ENCODE results near the gene TNFRSF11A. TPM values are rescaled to one million over a fixed set of nuclear protein-coding genes. Genes with fewer than 3 reads are reported as not detected.

TNFRSF11A gene
- polyA plus RNA-seq, 1 donor from 2014 or later = not detected

GRCh38 chr18:62354151-62354550 is 29.0 kb downstream of the TNFRSF11A start:
- Histone ChIP-seq H3K27me3 (ENCODE audit: insufficient read depth, low read depth, low read length) (no peaks in the 10 kb centered on the region), H3K9me2 (ENCODE audit: insufficient read depth, low read length) (no peaks in the 10 kb centered on the region), H3K27ac (ENCODE audit: low read length) (no peak overlapping the region), H3K9me3 (ENCODE audit: low read length) (no peaks in the 10 kb centered on the region), H3F3A (ENCODE audit: insufficient read depth, low read length, poor library complexity, severe bottlenecking) (no peaks in the 10 kb centered on the region), H2AFZ (ENCODE audit: low read depth, low read length) (no peak overlapping the region), H3K9ac (ENCODE audit: low read length) (no peak overlapping the region), H3K4me3 (ENCODE audit: low read length) (no peak overlapping the region), H3K4me2 (ENCODE audit: low read length) (no peak overlapping the region), H4K20me1 (ENCODE audit: insufficient read depth) (no peaks in the 10 kb centered on the region), H3K36me3 (ENCODE audit: insufficient read depth, low read length) (no peaks in the 10 kb centered on the region), H3K79me2 (replicated peaks; ENCODE audit: insufficient read depth, low read length) (no peaks in the 10 kb centered on the region)
- TF ChIP-seq EP300 (conservative IDR thresholded peaks at IDR 0.05; ENCODE audit: poor library complexity, severe bottlenecking) = no peak
- no peak for TF ChIP-seq MXI1 (conservative IDR thresholded peaks at IDR 0.05; ENCODE audit: poor library complexity, severe bottlenecking)
- TF ChIP-seq, protein P1, sequence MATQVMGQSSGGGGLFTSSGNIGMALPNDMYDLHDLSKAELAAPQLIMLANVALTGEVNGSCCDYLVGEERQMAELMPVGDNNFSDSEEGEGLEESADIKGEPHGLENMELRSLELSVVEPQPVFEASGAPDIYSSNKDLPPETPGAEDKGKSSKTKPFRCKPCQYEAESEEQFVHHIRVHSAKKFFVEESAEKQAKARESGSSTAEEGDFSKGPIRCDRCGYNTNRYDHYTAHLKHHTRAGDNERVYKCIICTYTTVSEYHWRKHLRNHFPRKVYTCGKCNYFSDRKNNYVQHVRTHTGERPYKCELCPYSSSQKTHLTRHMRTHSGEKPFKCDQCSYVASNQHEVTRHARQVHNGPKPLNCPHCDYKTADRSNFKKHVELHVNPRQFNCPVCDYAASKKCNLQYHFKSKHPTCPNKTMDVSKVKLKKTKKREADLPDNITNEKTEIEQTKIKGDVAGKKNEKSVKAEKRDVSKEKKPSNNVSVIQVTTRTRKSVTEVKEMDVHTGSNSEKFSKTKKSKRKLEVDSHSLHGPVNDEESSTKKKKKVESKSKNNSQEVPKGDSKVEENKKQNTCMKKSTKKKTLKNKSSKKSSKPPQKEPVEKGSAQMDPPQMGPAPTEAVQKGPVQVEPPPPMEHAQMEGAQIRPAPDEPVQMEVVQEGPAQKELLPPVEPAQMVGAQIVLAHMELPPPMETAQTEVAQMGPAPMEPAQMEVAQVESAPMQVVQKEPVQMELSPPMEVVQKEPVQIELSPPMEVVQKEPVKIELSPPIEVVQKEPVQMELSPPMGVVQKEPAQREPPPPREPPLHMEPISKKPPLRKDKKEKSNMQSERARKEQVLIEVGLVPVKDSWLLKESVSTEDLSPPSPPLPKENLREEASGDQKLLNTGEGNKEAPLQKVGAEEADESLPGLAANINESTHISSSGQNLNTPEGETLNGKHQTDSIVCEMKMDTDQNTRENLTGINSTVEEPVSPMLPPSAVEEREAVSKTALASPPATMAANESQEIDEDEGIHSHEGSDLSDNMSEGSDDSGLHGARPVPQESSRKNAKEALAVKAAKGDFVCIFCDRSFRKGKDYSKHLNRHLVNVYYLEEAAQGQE (IDR thresholded peaks at IDR 0.05; ENCODE audit: borderline replicate concordance) = no peak
- no peak for TF ChIP-seq SMC3 (conservative IDR thresholded peaks at IDR 0.05; ENCODE audit: poor library complexity)
- no peak for TF ChIP-seq EZH2 (IDR thresholded peaks at IDR 0.05; ENCODE audit: borderline replicate concordance, insufficient read depth, low read length, poor library complexity, severe bottlenecking)
- no peak for TF ChIP-seq CTCF (IDR thresholded peaks at IDR 0.05; ENCODE audit: poor library complexity, severe bottlenecking)
- no peak for TF ChIP-seq RAD21 (conservative IDR thresholded peaks at IDR 0.05)
- TF ChIP-seq POLR2AphosphoS5 (IDR thresholded peaks at IDR 0.05) = no peak
- no peak for TF ChIP-seq TAF1 (IDR thresholded peaks at IDR 0.05; ENCODE audit: low read depth)

GRCh38 chr18:62357079-62357719 is 32.1 kb downstream of the TNFRSF11A start:
- H3K27me3 ChIP-seq (ENCODE audit: insufficient read depth, low read depth, low read length) = no peaks in the 10 kb centered on the region
- H2AFZ ChIP-seq (ENCODE audit: low read depth, low read length) = no peak overlapping the region
- no peak overlapping the region for H3K4me2 ChIP-seq (ENCODE audit: low read length)
- H3F3A ChIP-seq (ENCODE audit: insufficient read depth, low read length, poor library complexity, severe bottlenecking) = no peaks in the 10 kb centered on the region
- H3K9me2 ChIP-seq (ENCODE audit: insufficient read depth, low read length) = no peaks in the 10 kb centered on the region
- no peaks in the 10 kb centered on the region for H3K9me3 ChIP-seq (ENCODE audit: low read length)
- no peak overlapping the region for H3K27ac ChIP-seq (ENCODE audit: low read length)
- H3K36me3 ChIP-seq (ENCODE audit: insufficient read depth, low read length) = no peaks in the 10 kb centered on the region
- no peak for TF ChIP-seq CTCF (IDR thresholded peaks at IDR 0.05; ENCODE audit: poor library complexity, severe bottlenecking)
- TF ChIP-seq EZH2 (IDR thresholded peaks at IDR 0.05; ENCODE audit: borderline replicate concordance, insufficient read depth, low read length, poor library complexity, severe bottlenecking) = no peak
- TF ChIP-seq RAD21 (conservative IDR thresholded peaks at IDR 0.05) = no peak
- TF ChIP-seq TAF1 (IDR thresholded peaks at IDR 0.05; ENCODE audit: low read depth) = no peak
- no peak for TF ChIP-seq SMC3 (conservative IDR thresholded peaks at IDR 0.05; ENCODE audit: poor library complexity)
- TF ChIP-seq, protein P1 (IDR thresholded peaks at IDR 0.05; ENCODE audit: borderline replicate concordance) = no peak
- no peak overlapping the region for H3K4me3 ChIP-seq (ENCODE audit: low read length)
- H3K79me2 ChIP-seq (replicated peaks; ENCODE audit: insufficient read depth, low read length) = no peaks in the 10 kb centered on the region
- H3K9ac ChIP-seq (ENCODE audit: low read length) = no peak overlapping the region
- H4K20me1 ChIP-seq (ENCODE audit: insufficient read depth) = no peaks in the 10 kb centered on the region

All from neural cell (in vitro differentiated cells).